ENCODE measurements around the gene PRKCZ.
A peak's percentile ranks its signal among the peaks of the same experiment; 100 is the strongest.

PRKCZ gene

GRCh38 chr1:2060072-2060471 is 9.9 kb downstream of the PRKCZ start:
- DNase-seq, result peak in 1 of 10 donors; percentile 66

GRCh38 chr1:2060535-2060934 is 10.3 kb downstream of the PRKCZ start:
- peak in 1 of 10 donors; percentile 67 for DNase-seq
- intact Hi-C loops (cut with DNase I), result no loop called here

More at GRCh38 chr1:2060072-2060471, 9.9 kb downstream of the PRKCZ start:
- intact Hi-C loops (cut with DNase I), result no loop called here

- DNase-seq, result peak in 1 of 10 donors; percentile 66
- intact Hi-C loops (cut with DNase I), result no loop called here
Measured at GRCh38 chr1:2061065-2061778, 11.0 kb downstream of the PRKCZ start.

- DNase-seq, result no peak
- intact Hi-C loops (cut with DNase I), result no loop called here
Measured at GRCh38 chr1:2065699-2066098, 15.5 kb downstream of the PRKCZ start.

GRCh38 chr1:2067393-2067792 is 17.2 kb downstream of the PRKCZ start:
- intact Hi-C loops (cut with DNase I), result no loop called here
- peak in 1 of 10 donors; percentile 38 for DNase-seq

GRCh38 chr1:2067981-2068380 is 17.8 kb downstream of the PRKCZ start:
- intact Hi-C loops (cut with DNase I), result no loop called here
- peak in 2 of 10 donors; percentile 49 to 66 for DNase-seq

- intact Hi-C loops (cut with DNase I), result no loop called here
- peak in 1 of 10 donors; percentile 79 for DNase-seq
Measured at GRCh38 chr1:2068951-2069350, 18.7 kb downstream of the PRKCZ start.

GRCh38 chr1:2070016-2070415 is 19.8 kb downstream of the PRKCZ start:
- peak in 1 of 10 donors; percentile 64 for DNase-seq
- intact Hi-C loops (cut with DNase I), result no loop called here

- intact Hi-C loops (cut with DNase I), result no loop called here
Measured at GRCh38 chr1:2070800-2071530, 20.8 kb downstream of the PRKCZ start.

GRCh38 chr1:2072109-2072806 is 22.0 kb downstream of the PRKCZ start:
- peak in 1 of 10 donors; percentile 66 for DNase-seq
- intact Hi-C loops (cut with DNase I), result no loop called here

More at GRCh38 chr1:2070800-2071530, 20.8 kb downstream of the PRKCZ start:
- DNase-seq, result peak in 1 of 10 donors; percentile 73

GRCh38 chr1:2072891-2073290 is 22.7 kb downstream of the PRKCZ start:
- peak in 1 of 10 donors; percentile 69 for DNase-seq
- intact Hi-C loops (cut with DNase I), result no loop called here

GRCh38 chr1:2073382-2074230 is 23.4 kb downstream of the PRKCZ start:
- intact Hi-C loops (cut with DNase I), result no loop called here
- DNase-seq, result peak; percentile 79 to 99 (median 88)

- peak in 2 of 10 donors; percentile 17 to 84 for DNase-seq
Measured at GRCh38 chr1:2074396-2074795, 24.2 kb downstream of the PRKCZ start.

GRCh38 chr1:2074944-2075740 is 24.9 kb downstream of the PRKCZ start:
- peak in 6 of 10 donors; percentile 39 to 92 (median 57) for DNase-seq
- intact Hi-C loops (cut with DNase I), result no loop called here

More at GRCh38 chr1:2074396-2074795, 24.2 kb downstream of the PRKCZ start:
- intact Hi-C loops (cut with DNase I), result no loop called here

- peak in 1 of 10 donors; percentile 76 for DNase-seq
- intact Hi-C loops (cut with DNase I), result no loop called here
Measured at GRCh38 chr1:2076826-2077225, 26.6 kb downstream of the PRKCZ start.

GRCh38 chr1:2078170-2078569 is 28.0 kb downstream of the PRKCZ start:
- DNase-seq, result no peak
- intact Hi-C loops (cut with DNase I), result no loop called here

- intact Hi-C loops (cut with DNase I), result no loop called here
- peak in 1 of 10 donors; percentile 26 for DNase-seq
Measured at GRCh38 chr1:2079396-2080085, 29.3 kb downstream of the PRKCZ start.

GRCh38 chr1:2080140-2080539 is 29.9 kb downstream of the PRKCZ start:
- intact Hi-C loops (cut with DNase I), result no loop called here
- peak in 1 of 10 donors; percentile 35 for DNase-seq

GRCh38 chr1:2080884-2081283 is 30.7 kb downstream of the PRKCZ start:
- intact Hi-C loops (cut with DNase I), result no loop called here
- DNase-seq, result peak in 1 of 10 donors; percentile 62
